NCI-H2227 (cell line): ENCODE results near the gene S100A12.

Experiments used
- DNase-seq: peaks from one replicate; lab custom pipeline; 2025; ENCODE audit not compliant: unreplicated experiment; lab: John Stamatoyannopoulos, UW

S100A12 gene

GRCh38 chr1:153370146-153370545, 5.3 kb downstream of the S100A12 start:
- no peak for DNase-seq

DNA sequence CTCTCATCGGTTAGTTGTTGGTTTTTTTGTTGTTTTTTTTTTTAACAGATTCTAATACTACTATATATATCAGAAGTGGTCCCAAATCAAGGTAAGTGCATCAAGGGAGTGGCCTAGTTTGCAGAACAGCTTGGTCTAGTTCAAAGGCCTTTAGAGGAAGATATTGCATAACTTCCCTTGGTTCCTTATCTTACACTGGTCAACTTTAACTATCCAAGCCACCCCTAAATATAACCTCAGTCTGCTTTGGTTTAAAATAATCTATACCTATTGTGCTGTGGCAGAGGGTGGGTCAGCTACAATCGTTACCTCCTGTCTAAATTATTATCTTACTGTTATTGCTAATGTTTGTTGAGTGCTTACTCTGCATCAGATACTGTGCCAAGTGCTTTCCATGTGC, 6.9 kb downstream of the S100A12 start:
- no peak for DNase-seq

GRCh38 chr1:153367090-153367489, 8.3 kb downstream of the S100A12 start:
- no peak for DNase-seq

DNA sequence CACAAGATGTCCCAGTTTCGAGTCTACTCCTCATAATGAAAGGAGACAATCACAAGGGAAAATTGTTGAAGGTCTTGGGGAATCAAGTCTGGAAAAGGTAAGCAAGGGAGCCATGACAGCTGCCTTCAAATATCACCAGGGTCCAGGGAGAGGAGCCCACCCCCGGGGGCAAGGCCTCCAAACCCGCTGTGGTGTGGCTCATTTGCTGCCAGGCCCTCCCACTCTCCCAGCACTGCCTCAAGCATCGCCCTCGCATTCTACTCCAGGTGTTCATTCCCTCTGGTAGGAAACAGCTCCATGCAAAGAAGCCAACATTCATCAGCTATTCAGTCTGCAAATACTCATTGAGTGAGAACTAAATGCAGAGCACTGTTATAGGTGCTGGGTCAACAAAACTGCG, 9.2 kb downstream of the S100A12 start:
- no peak for DNase-seq

- no peak for DNase-seq
Observed at GRCh38 chr1:153365696-153366095, 9.7 kb downstream of the S100A12 start.

DNA sequence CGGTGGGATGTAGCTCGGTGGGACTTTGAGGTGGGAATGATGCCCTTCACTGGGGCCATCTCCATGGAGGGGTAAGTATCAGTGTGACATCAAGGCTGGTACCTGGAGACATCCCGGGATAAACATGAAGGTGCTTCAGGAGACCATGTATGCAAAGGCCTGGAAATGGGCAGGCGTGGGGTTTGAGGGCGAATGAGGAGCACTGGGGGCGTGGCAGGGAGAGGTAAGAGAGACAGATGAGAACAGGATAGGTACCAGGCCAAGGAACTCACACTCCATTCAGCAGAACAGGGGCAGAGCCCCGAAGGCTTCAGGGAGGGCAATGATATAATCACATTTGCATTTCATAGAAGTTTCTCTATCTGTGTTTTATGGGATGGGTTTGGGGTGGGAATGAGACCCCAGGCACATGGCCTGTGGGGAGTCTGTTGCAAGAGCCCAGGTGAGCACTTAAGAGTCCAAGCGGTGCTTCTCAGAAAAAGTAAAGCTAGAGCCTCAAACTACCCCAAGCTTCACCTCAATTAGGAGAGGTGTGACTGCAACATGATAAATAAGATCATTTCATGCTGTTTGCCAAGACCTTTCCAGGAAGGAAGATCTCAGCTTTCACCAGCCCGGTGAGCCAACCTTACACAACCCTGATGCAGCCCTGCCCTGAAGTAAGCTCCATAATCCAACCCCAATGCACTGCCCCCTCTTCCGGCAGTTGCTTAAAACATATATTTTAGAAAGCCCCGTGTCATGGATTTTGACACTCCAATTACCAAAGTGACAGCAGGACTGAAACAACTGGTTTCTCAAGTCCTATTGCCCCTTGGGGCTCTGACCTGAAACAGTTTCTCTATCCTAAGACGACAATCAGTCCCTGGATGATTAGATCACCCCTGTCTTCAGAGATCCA, 10.4 kb downstream of the S100A12 start:
- DNase-seq = no peak

DNA sequence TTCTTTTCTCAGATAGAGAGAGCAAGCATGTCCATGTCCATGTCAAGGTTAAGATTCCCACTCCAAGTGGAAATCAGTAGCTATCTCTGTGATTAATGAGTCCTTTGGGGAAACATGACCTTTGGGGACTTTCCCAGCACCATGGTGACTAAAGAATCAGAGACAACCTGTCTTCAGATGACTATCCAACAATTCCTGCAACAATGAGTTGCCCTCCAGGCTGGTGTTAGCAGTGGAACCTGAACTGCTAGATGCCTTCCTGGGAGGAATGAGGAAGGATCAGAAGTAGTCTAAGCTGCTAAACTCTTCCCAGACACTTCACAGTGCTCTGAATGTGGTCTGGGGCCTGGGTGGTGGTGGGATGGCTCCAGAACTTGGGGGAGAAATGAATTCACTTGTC, 11.3 kb downstream of the S100A12 start:
- DNase-seq = no peak

DNA sequence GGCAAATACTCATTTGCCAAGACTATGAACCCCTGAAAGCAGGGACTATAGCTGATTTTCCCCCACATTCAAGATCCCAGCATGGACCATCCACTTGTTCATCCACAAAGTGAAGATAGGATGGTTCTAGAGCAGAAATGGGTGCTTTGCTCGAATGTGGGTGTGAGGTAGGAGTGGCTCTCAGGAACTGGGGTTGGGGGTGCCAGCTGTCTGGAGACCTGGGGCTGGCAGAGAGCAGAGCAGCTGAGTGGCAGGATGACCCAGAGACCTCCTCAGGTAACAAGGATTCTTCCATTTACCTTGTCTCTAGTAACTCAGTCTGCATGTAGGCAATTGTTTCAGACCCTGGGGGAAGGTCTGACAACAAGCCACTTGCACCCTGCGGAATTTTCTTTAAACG, 11.8 kb downstream of the S100A12 start:
- no peak for DNase-seq

- no peak for DNase-seq
Observed at GRCh38 chr1:153362187-153362775, 13.1 kb downstream of the S100A12 start.

- DNase-seq = no peak
Observed at GRCh38 chr1:153361480-153362109, 13.8 kb downstream of the S100A12 start.

GRCh38 chr1:153360592-153361479, 14.6 kb downstream of the S100A12 start:
- DNase-seq = no peak

- DNase-seq = no peak
Observed at GRCh38 chr1:153360190-153360589, 15.2 kb downstream of the S100A12 start.

- DNase-seq = no peak
Observed at GRCh38 chr1:153359241-153359640, 16.2 kb downstream of the S100A12 start.

GRCh38 chr1:153358691-153358975, 16.8 kb downstream of the S100A12 start:
- DNase-seq = no peak

DNA sequence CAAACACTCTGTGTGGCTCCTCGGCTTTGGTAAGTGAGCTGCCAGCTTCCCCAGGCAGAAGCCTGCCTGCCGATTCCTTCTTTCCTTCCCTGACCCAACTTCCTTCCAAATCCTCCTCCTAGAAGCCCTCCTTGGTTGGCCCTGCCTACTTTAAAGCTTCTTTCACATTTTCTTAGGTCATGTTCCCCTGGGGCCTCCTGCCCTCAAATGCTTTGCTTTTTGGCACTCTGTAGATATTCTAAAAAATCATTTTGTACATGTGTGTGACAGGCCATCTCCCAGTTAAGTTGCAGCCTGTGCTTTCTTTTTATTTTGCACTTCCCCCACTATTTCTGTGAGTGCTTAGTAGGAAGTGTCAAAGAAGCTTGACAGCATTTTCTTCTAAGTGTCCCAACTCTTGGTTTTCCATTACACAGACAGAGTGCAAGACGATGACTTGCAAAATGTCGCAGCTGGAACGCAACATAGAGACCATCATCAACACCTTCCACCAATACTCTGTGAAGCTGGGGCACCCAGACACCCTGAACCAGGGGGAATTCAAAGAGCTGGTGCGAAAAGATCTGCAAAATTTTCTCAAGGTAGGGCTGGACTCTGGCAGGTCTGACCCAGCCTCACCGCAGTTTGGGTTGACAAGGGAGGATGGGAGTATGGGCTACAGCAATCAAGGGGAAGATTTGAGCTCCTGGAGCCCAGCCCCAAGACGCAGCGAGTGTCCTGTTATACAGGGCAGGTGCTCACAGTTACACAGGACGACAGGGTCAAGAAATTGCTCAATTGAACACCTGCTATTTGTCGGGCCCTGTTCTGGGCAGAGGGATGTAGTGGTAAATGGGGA, 17.3 kb downstream of the S100A12 start, which contains the start of gene S100A9:
Gene S100A9 (plus strand): TSS at position 2 of the 838 bp plus-strand sequence. CDS start 430 bp downstream, at position 432.
- DNase-seq = no peak

DNA sequence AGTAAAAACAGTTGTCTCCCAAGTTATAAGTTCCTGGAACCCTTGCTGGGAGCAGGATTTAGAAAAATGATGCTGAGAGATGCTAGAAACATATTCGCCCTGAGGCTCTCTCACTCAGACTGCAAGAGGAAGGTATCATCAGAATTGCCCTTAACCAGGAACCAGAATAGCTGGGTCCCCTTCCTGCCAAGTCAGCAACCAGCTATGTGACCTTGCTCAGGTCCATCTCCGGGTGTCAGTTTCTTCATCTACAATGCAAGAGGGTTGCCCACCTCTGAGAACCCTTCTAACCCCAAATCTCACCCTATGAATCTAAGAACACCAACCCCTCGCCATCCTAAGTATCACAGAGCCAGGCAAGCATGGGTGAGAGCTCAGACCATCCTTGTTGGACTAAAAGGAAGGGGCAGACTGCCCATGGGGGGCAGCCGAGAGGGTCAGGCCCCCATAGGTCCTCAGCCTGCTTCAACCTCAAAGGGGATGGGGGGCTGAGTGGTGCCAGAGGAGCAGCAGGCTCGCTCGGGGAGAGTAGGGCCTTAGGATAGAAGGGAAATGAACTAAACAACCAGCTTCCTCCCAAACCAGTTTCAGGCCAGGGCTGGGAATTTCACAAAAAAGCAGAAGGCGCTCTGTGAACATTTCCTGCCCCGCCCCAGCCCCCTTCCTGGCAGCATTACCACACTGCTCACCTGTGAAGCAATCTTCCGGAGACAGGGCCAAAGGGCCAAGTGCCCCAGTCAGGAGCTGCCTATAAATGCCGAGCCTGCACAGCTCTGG, 18.2 kb downstream of the S100A12 start:
- no peak for DNase-seq

DNA sequence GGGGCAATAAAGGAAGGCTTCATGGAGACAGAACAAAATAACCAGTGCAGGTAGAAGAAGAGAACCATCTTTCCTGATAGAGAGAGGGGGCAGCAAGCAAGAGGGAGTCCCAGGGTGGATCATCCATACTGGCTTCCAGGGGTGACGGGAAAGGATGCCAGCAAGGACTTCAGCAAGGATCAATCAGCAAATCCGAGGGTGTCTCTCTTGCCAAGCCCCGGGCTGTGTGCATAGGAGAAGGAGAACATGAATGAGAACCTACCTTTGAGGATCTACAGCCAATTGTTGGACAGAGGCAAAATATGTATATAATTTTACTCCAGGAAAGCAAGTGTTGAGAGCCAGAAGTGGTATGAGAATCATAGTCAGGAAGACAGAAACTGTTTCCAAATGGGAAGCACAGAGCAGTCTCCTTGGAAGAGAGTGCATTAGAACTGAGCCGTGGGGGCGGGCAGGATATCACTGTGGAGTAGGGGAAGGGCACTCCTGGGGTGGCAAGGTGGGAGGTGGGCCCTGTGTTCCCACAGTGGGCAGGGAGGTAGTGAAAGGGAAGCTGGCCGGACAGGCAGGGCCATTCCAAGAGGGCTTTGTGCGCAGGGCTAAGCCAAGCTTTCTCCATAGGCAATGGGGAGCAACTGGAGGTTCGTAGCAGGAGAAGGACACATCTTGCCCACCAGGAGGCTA, 18.9 kb downstream of the S100A12 start:
- no peak for DNase-seq

DNA sequence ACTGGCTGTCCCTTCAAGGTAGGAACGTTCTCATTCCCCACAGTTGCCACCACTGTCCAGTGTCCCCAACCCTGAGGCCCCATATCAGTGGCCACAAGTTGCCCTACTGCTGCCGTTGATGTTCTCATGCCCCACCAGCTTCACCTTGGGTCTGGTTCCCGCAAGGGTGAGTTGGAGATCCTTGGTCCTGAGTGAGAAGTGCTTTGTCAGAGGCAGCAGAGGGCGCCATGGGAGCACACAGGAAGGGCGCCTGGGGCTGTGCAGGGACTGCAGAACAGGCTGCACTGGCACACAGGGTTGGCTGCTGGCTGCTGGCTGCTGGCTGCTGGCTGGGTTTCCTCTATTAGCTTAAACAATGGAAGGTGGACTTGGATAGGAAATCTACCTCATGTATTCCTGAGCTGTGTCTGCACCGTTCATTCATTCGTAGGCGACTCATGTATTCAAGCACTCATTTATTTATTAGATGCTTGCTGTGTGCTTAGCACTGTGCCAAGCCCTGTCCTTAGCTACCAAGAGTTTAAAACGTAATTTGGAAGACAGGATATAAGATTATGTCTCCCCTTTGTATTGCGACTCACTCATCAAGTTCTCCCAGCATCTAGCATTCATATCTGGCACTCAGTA, 19.9 kb downstream of the S100A12 start:
- DNase-seq = peak; percentile 27
